ENCODE measurements around the gene GNS. TPM values are rescaled to one million over a fixed set of nuclear protein-coding genes. Genes with fewer than 3 reads are reported as not detected.

The GNS gene
- total RNA-seq, 6 experiments from 2014 or later: 41.0 to 87.5 (median 63.7) TPM

- Histone ChIP-seq H3K27me3 (no peaks in the 10 kb centered on the region), H3K36me3 (peaks cover 0 to 31% (median 10%) of the 10 kb centered on the region in 4 donors), H3K4me3 (no peak overlapping the region), H3K9me3 (no peaks in the 10 kb centered on the region), H3K27ac (no peak overlapping the region), H3K4me1 (no peaks in the 10 kb centered on the region)
- no peak for DNase-seq
- TF ChIP-seq POLR2A (IDR thresholded peaks at IDR 0.05) (no peak), CTCF (IDR thresholded peaks at IDR 0.05) (no peak)
- 86% methylated on average over 11 of the region's 15 CpGs for WGBS (ENCODE audit: insufficient coverage, low coverage, low lambda C conversion rate, missing lambda C conversion rate)
- ATAC-seq: peak in 2 of 4 donors; percentile 27 to 49
- intact Hi-C loops (cut with DNase I): no loop called here
Observed at GRCh38 chr12:64749461-64750200, 9.6 kb downstream of the GNS start.

- TF ChIP-seq CTCF (IDR thresholded peaks at IDR 0.05) (no peak), POLR2A (IDR thresholded peaks at IDR 0.05) (no peak)
- WGBS (ENCODE audit: insufficient coverage, low coverage, low lambda C conversion rate, missing lambda C conversion rate): 11% methylated on average over 2 of the region's 2 CpGs
- ATAC-seq (peak in 1 of 4 donors; percentile 47), DNase-seq (no peak)
- Histone ChIP-seq H3K4me1 (no peaks in the 10 kb centered on the region), H3K9me3 (no peaks in the 10 kb centered on the region), H3K36me3 (peaks cover 0 to 46% (median 18%) of the 10 kb centered on the region in 4 donors), H3K27ac (no peak overlapping the region), H3K27me3 (no peaks in the 10 kb centered on the region), H3K4me3 (no peak overlapping the region)
- intact Hi-C loops (cut with DNase I): no loop called here
Observed at GRCh38 chr12:64747695-64748094, 11.5 kb downstream of the GNS start.

- Histone ChIP-seq H3K4me3 (no peak overlapping the region), H3K9me3 (no peaks in the 10 kb centered on the region), H3K36me3 (peaks cover 0 to 50% (median 21%) of the 10 kb centered on the region in 4 donors), H3K27me3 (no peaks in the 10 kb centered on the region), H3K4me1 (no peaks in the 10 kb centered on the region), H3K27ac (no peak overlapping the region)
- ATAC-seq (peak in 1 of 4 donors; percentile 65), DNase-seq (no peak)
- intact Hi-C loops (cut with DNase I): no loop called here
- TF ChIP-seq POLR2A (IDR thresholded peaks at IDR 0.05): no peak
- TF ChIP-seq CTCF (IDR thresholded peaks at IDR 0.05): no peak
- 82% methylated on average over 2 of the region's 2 CpGs for WGBS (ENCODE audit: insufficient coverage, low coverage, low lambda C conversion rate, missing lambda C conversion rate)
Observed at GRCh38 chr12:64746663-64747062, 12.5 kb downstream of the GNS start.

GRCh38 chr12:64745980-64746379 is 13.2 kb downstream of the GNS start:
- DNase-seq (no peak), ATAC-seq (no peak)
- intact Hi-C loops (cut with DNase I): no loop called here
- H3K36me3 ChIP-seq: peaks cover 0 to 49% (median 21%) of the 10 kb centered on the region in 4 donors
- no peak overlapping the region for H3K4me3 ChIP-seq
- no peaks in the 10 kb centered on the region for H3K27me3 ChIP-seq
- H3K4me1 ChIP-seq: no peaks in the 10 kb centered on the region
- TF ChIP-seq POLR2A (IDR thresholded peaks at IDR 0.05): no peak
- H3K9me3 ChIP-seq: no peaks in the 10 kb centered on the region
- H3K27ac ChIP-seq: no peak overlapping the region
- 83% methylated on average over 2 of the region's 2 CpGs for WGBS (ENCODE audit: insufficient coverage, low coverage, low lambda C conversion rate, missing lambda C conversion rate)

GRCh38 chr12:64745259-64745807 is 13.9 kb downstream of the GNS start:
- WGBS (ENCODE audit: insufficient coverage, low coverage, low lambda C conversion rate, missing lambda C conversion rate): 97% methylated on average over 6 of the region's 7 CpGs
- no peaks in the 10 kb centered on the region for H3K9me3 ChIP-seq
- H3K27me3 ChIP-seq: no peaks in the 10 kb centered on the region
- TF ChIP-seq POLR2A (IDR thresholded peaks at IDR 0.05) (no peak), CTCF (IDR thresholded peaks at IDR 0.05) (no peak)
- H3K36me3 ChIP-seq: peaks cover 0 to 43% (median 18%) of the 10 kb centered on the region in 4 donors
- H3K4me1 ChIP-seq: no peaks in the 10 kb centered on the region
- no peak overlapping the region for H3K27ac ChIP-seq
- intact Hi-C loops (cut with DNase I): no loop called here
- no peak for DNase-seq
- no peak for ATAC-seq
- no peak overlapping the region for H3K4me3 ChIP-seq

Measured in right lobe of liver (tissue), 6 donors.